A549 (cell line): ENCODE data around the gene CHST15. TPM values are rescaled to one million over a fixed set of nuclear protein-coding genes. Genes with fewer than 3 reads are reported as not detected.

ENCODE experiments used
- ATAC-seq, 2 experiments: fragments of 200-7000 bp in 1 of 2; fragments of >200 bp in 1 of 2; cut with Nextera tagmentation in 1 of 2; cut with Tn5 transposase in 1 of 2; 3 replicates each; pipeline versions ENCODE4 v1.8.0 to v1.9.1; 2018 to 2020; ENCODE audit warnings: mild to moderate bottlenecking in 1 of 2, moderate library complexity in 1 of 2
- CTCF ChIA-PET: fragments of 300-600 bp; sonication (Branson Sonifier 250); formaldehyde crosslinking; extraction: SDS; loops from one replicate; lab custom pipeline; 2021; ENCODE audit warnings: antibody characterized with exemption, inconsistent platforms; lab: Yijun Ruan, JAX
- POLR2A ChIA-PET: fragments of 350-600 bp; formaldehyde crosslinking; extraction: SDS; loops from one replicate; lab custom pipeline; 2021; ENCODE audit warnings: antibody characterized with exemption, inconsistent platforms; lab: Yijun Ruan, JAX
- DNase-seq, 2 experiments: peaks; one replicate each; pipeline versions ENCODE4 v3.0.0 to v3.0.0-alpha.2; 2011 to 2016; ENCODE audit warnings: low read depth in 1 of 2, low spot score in 1 of 2
- FAIRE-seq: peaks from 2 replicates; lab custom pipeline; 2011; peaks lifted over from hg19 to GRCh38; lab: Jason Lieb, UNC
- H3K27ac ChIP-seq, 2 experiments: fragments of >200 bp; sonication (Bioruptor Twin); formaldehyde crosslinking; 3 replicates each; pipeline ENCODE4 v1.5.1; 2016 to 2017
- H3K4me1 ChIP-seq: fragments of >200 bp; sonication (Bioruptor Twin); formaldehyde crosslinking; 3 replicates; pipeline ENCODE4 v1.6.1; 2016
- H3K4me2 ChIP-seq: fragments of >200 bp; sonication (Bioruptor Twin); formaldehyde crosslinking; 3 replicates; pipeline ENCODE4 v1.6.1; 2016
- H3K4me3 ChIP-seq: fragments of >200 bp; sonication (Bioruptor Twin); formaldehyde crosslinking; 3 replicates; pipeline ENCODE4 v1.5.1; 2016
- H3K9me3 ChIP-seq: fragments of >200 bp; sonication (Bioruptor Twin); formaldehyde crosslinking; 3 replicates; pipeline ENCODE4 v1.6.1; 2016
- BHLHE40 ChIP-seq: IDR thresholded peaks from 2 replicates; pipeline ENCODE4 v1.6.1; 2012; ENCODE audit warnings: low read depth, low read length, inconsistent platforms
- CEBPB ChIP-seq, 2 experiments: fragments of >200 bp in 1 of 2; sonication (Bioruptor Twin) in 1 of 2; formaldehyde crosslinking in 1 of 2; IDR thresholded peaks; 2 replicates each; pipeline ENCODE4 v1.6.1; 2012 to 2016
- CHD4 ChIP-seq: fragments of 200-600 bp; sonication (generic); IDR thresholded peaks from 2 replicates; pipeline ENCODE4 v1.6.1; 2016; ENCODE audit warnings: antibody characterized with exemption, mild to moderate bottlenecking, borderline replicate concordance
- EHMT2 ChIP-seq: fragments of 200-600 bp; sonication (generic); IDR thresholded peaks from 2 replicates; pipeline ENCODE4 v1.6.1; 2016; ENCODE audit warnings: antibody characterized with exemption, low read depth, mild to moderate bottlenecking, moderate library complexity
- EP300 ChIP-seq, 2 experiments: fragments of >200 bp; sonication (Bioruptor Twin); formaldehyde crosslinking; IDR thresholded peaks; 2 replicates in 1 of 2; 3 replicates in 1 of 2; pipeline ENCODE4 v1.6.1; 2016 to 2017
- ESRRA ChIP-seq: fragments of 150-350 bp; IDR thresholded peaks from 2 replicates; pipeline ENCODE4 v1.6.1; 2014; ENCODE audit warnings: mild to moderate bottlenecking, low read length, borderline replicate concordance
- FOSL2 ChIP-seq, 2 experiments: fragments of 450-650 bp in 1 of 2; fragments of >200 bp in 1 of 2; sonication (Bioruptor Twin) in 1 of 2; formaldehyde crosslinking; IDR thresholded peaks; 2 replicates each; pipeline versions ENCODE4 v1.5.0 to v1.6.1; 2016 to 2020; ENCODE audit warnings: mild to moderate bottlenecking in 1 of 2, moderate library complexity in 1 of 2
- GATA3 ChIP-seq: IDR thresholded peaks from 2 replicates; pipeline ENCODE4 v1.6.1; 2012; ENCODE audit warnings: borderline replicate concordance
- HES2 ChIP-seq: fragments of >200 bp; sonication (Bioruptor Twin); formaldehyde crosslinking; IDR thresholded peaks from 2 replicates; pipeline ENCODE4 v1.6.1; 2016
- HEYL ChIP-seq: fragments of 250-450 bp; sonication (Bioruptor Pico); IDR thresholded peaks from 2 replicates; pipeline ENCODE4 v1.8.0; 2021; ENCODE audit warnings: mild to moderate bottlenecking, moderate library complexity
- HOXB5 ChIP-seq: fragments of 250-450 bp; sonication (Bioruptor Pico); IDR thresholded peaks from 2 replicates; pipeline ENCODE4 v1.5.0; 2020; ENCODE audit warnings: mild to moderate bottlenecking, moderate library complexity
- JUNB ChIP-seq: fragments of >200 bp; sonication (Bioruptor Twin); formaldehyde crosslinking; IDR thresholded peaks from 2 replicates; pipeline ENCODE4 v1.6.1; 2016
- KDM5A ChIP-seq: fragments of 200-600 bp; sonication (generic); IDR thresholded peaks from 2 replicates; pipeline ENCODE4 v1.6.1; 2016; ENCODE audit warnings: antibody characterized with exemption, mild to moderate bottlenecking
- MAFK ChIP-seq: fragments of 450-650 bp; IDR thresholded peaks from 2 replicates; pipeline ENCODE4 v1.6.1; 2014; ENCODE audit not compliant: partially characterized antibody
- MAZ ChIP-seq: fragments of 150-350 bp; IDR thresholded peaks from 2 replicates; pipeline ENCODE4 v1.6.1; 2014; ENCODE audit warnings: antibody characterized with exemption, low read depth, low read length, borderline replicate concordance
- MYC ChIP-seq: IDR thresholded peaks from 2 replicates; pipeline ENCODE4 v1.6.1; 2012; ENCODE audit warnings: mild to moderate bottlenecking, inconsistent platforms, low read length, improper control_type of control experiment, borderline replicate concordance
- NPAS2 ChIP-seq: fragments of 250-450 bp; sonication (Bioruptor Pico); IDR thresholded peaks from 2 replicates; pipeline ENCODE4 v1.8.0; 2022; ENCODE audit warnings: mild to moderate bottlenecking, moderate library complexity, borderline replicate concordance
- RCOR1 ChIP-seq: fragments of 150-350 bp; IDR thresholded peaks from 2 replicates; pipeline ENCODE4 v1.6.1; 2014; ENCODE audit warnings: antibody characterized with exemption, low read length, low read depth
- SMC3 ChIP-seq: fragments of >200 bp; sonication (Bioruptor Twin); formaldehyde crosslinking; IDR thresholded peaks from 3 replicates; pipeline ENCODE4 v1.6.1; 2018; ENCODE audit warnings: inconsistent platforms
- ZC3H11A ChIP-seq: fragments of 450-650 bp; IDR thresholded peaks from 2 replicates; pipeline ENCODE4 v1.6.1; 2014; ENCODE audit warnings: antibody characterized with exemption, mild to moderate bottlenecking
- ZFP36 ChIP-seq: fragments of 450-650 bp; IDR thresholded peaks from 2 replicates; pipeline ENCODE4 v1.6.1; 2014; ENCODE audit warnings: borderline replicate concordance; ENCODE audit not compliant: partially characterized antibody
- WGBS: methylation state at CpG from one replicate; pipeline ENCODE4 v1.1.6; 2017; ENCODE audit errors: missing lambda C conversion rate; 5-methylcytosine and 5-hydroxymethylcytosine counted together
- polyA plus RNA-seq, 4 experiments: library from polyadenylated mRNA; depleted of rRNA in 3 of 4; stranded (reverse); fragments of >200 nt; fragmentation: RNase III in 1 of 4; extraction: RNeasy Plus Mini Kit Qiagen cat#74134 plus additional on column Dnase treatment in 1 of 4; gene quantifications; 2 replicates in 3 of 4; 3 replicates in 1 of 4; pipeline ENCODE4 v1.2.3, GENCODE V29; 2011 to 2017
- TF ChIP-seq, protein P1 (sequence below): IDR thresholded peaks from 2 replicates; pipeline ENCODE4 v1.6.1; 2012; ENCODE audit warnings: low read depth, borderline replicate concordance
- TF ChIP-seq, protein P2 (sequence below): fragments of >200 bp; sonication (Bioruptor Twin); formaldehyde crosslinking; IDR thresholded peaks from 3 replicates; pipeline ENCODE4 v1.5.1; 2016
- TF ChIP-seq, protein P3 (sequence below): fragments of 450-650 bp; IDR thresholded peaks from 2 replicates; pipeline ENCODE4 v1.6.1; 2014; ENCODE audit warnings: antibody characterized with exemption
- TF ChIP-seq, protein P4 (sequence below): fragments of 200-600 bp; sonication (generic); IDR thresholded peaks from 2 replicates; pipeline ENCODE4 v1.6.1; 2016; ENCODE audit warnings: antibody characterized with exemption, mild to moderate bottlenecking, moderate library complexity
- TF ChIP-seq, protein P5 (sequence below): fragments of >200 bp; sonication (Bioruptor Twin); formaldehyde crosslinking; IDR thresholded peaks from 3 replicates; pipeline ENCODE4 v1.6.1; 2016

Gene CHST15
- polyA plus RNA-seq, 2 of the 4 experiments (the other 2 are of a cell fraction) = 5.1 to 10.3 TPM

GRCh38 chr10:124105045-124105444, 11.6 kb upstream of the CHST15 start:
- FAIRE-seq (no peak), DNase-seq (no peak), ATAC-seq (no peak; a peak in 1 of 6 replicates)
- H3K27ac ChIP-seq = peak overlapping the region; percentile 50 to 80; a peak in 5 of 6 replicates
- POLR2A ChIA-PET = no interaction called here
- WGBS = 83% methylated on average over 4 of the region's 6 CpGs
- H3K4me2 ChIP-seq = peak overlapping the region; percentile 61
- peaks cover 27% of the 10 kb centered on the region for H3K4me1 ChIP-seq
- H3K4me3 ChIP-seq = no peak overlapping the region
- H3K9me3 ChIP-seq = no peaks in the 10 kb centered on the region
- TF ChIP-seq GATA3 = no peak
- no peak for TF ChIP-seq ZC3H11A
- TF ChIP-seq CHD4 = no peak
- TF ChIP-seq HEYL (CRISPR knock-in tag) = no peak
- TF ChIP-seq FOSL2 (IDR thresholded peaks at IDR 0.05) = no peak
- no peak for TF ChIP-seq FOSL2 (CRISPR knock-in tag; IDR thresholded peaks at IDR 0.05)
- TF ChIP-seq, protein P1, sequence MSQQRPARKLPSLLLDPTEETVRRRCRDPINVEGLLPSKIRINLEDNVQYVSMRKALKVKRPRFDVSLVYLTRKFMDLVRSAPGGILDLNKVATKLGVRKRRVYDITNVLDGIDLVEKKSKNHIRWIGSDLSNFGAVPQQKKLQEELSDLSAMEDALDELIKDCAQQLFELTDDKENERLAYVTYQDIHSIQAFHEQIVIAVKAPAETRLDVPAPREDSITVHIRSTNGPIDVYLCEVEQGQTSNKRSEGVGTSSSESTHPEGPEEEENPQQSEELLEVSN = no peak
- no peak for TF ChIP-seq RCOR1
- TF ChIP-seq, protein P2, sequence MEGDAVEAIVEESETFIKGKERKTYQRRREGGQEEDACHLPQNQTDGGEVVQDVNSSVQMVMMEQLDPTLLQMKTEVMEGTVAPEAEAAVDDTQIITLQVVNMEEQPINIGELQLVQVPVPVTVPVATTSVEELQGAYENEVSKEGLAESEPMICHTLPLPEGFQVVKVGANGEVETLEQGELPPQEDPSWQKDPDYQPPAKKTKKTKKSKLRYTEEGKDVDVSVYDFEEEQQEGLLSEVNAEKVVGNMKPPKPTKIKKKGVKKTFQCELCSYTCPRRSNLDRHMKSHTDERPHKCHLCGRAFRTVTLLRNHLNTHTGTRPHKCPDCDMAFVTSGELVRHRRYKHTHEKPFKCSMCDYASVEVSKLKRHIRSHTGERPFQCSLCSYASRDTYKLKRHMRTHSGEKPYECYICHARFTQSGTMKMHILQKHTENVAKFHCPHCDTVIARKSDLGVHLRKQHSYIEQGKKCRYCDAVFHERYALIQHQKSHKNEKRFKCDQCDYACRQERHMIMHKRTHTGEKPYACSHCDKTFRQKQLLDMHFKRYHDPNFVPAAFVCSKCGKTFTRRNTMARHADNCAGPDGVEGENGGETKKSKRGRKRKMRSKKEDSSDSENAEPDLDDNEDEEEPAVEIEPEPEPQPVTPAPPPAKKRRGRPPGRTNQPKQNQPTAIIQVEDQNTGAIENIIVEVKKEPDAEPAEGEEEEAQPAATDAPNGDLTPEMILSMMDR = no peak
- TF ChIP-seq, protein P3, sequence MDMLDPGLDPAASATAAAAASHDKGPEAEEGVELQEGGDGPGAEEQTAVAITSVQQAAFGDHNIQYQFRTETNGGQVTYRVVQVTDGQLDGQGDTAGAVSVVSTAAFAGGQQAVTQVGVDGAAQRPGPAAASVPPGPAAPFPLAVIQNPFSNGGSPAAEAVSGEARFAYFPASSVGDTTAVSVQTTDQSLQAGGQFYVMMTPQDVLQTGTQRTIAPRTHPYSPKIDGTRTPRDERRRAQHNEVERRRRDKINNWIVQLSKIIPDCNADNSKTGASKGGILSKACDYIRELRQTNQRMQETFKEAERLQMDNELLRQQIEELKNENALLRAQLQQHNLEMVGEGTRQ = no peak
- no peak for TF ChIP-seq NPAS2 (CRISPR knock-in tag)
- TF ChIP-seq MAFK = no peak
- no peak for TF ChIP-seq JUNB
- TF ChIP-seq BHLHE40 = no peak
- no peak for TF ChIP-seq EP300 (IDR thresholded peaks at IDR 0.05)
- TF ChIP-seq EHMT2 = no peak
- no peak for TF ChIP-seq KDM5A
- TF ChIP-seq, protein P4, sequence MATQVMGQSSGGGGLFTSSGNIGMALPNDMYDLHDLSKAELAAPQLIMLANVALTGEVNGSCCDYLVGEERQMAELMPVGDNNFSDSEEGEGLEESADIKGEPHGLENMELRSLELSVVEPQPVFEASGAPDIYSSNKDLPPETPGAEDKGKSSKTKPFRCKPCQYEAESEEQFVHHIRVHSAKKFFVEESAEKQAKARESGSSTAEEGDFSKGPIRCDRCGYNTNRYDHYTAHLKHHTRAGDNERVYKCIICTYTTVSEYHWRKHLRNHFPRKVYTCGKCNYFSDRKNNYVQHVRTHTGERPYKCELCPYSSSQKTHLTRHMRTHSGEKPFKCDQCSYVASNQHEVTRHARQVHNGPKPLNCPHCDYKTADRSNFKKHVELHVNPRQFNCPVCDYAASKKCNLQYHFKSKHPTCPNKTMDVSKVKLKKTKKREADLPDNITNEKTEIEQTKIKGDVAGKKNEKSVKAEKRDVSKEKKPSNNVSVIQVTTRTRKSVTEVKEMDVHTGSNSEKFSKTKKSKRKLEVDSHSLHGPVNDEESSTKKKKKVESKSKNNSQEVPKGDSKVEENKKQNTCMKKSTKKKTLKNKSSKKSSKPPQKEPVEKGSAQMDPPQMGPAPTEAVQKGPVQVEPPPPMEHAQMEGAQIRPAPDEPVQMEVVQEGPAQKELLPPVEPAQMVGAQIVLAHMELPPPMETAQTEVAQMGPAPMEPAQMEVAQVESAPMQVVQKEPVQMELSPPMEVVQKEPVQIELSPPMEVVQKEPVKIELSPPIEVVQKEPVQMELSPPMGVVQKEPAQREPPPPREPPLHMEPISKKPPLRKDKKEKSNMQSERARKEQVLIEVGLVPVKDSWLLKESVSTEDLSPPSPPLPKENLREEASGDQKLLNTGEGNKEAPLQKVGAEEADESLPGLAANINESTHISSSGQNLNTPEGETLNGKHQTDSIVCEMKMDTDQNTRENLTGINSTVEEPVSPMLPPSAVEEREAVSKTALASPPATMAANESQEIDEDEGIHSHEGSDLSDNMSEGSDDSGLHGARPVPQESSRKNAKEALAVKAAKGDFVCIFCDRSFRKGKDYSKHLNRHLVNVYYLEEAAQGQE = no peak
- TF ChIP-seq MAZ = no peak
- TF ChIP-seq, all 56 proteins: peak for 0
- CTCF ChIA-PET = interaction anchor here (0.7 to 4.7 kb wide), 4 partner anchors 21 to 284 kb away, joined by 3 to 20 read pairs (median 13); no protein-coding TSS in a partner anchor

GRCh38 chr10:124104011-124104627, 10.7 kb upstream of the CHST15 start:
- Histone ChIP-seq H3K4me3 (no peak overlapping the region), H3K4me2 (no peak overlapping the region), H3K4me1 (peaks cover 27% of the 10 kb centered on the region), H3K27ac (peak overlapping the region in 1 of 2 experiments; percentile 80; a peak in 4 of 6 replicates), H3K9me3 (no peaks in the 10 kb centered on the region)
- ATAC-seq (no peak), DNase-seq (no peak), FAIRE-seq (no peak)
- ChIA-PET POLR2A (no interaction called here), CTCF (interaction anchor here (0.7 to 2.5 kb wide), 2 partner anchors 109 to 285 kb away, joined by 3 to 11 read pairs; no protein-coding TSS in a partner anchor)
- 78% methylated on average over 7 of the region's 9 CpGs for WGBS
- TF ChIP-seq HOXB5 (CRISPR knock-in tag) = no peak
- TF ChIP-seq, protein P5, sequence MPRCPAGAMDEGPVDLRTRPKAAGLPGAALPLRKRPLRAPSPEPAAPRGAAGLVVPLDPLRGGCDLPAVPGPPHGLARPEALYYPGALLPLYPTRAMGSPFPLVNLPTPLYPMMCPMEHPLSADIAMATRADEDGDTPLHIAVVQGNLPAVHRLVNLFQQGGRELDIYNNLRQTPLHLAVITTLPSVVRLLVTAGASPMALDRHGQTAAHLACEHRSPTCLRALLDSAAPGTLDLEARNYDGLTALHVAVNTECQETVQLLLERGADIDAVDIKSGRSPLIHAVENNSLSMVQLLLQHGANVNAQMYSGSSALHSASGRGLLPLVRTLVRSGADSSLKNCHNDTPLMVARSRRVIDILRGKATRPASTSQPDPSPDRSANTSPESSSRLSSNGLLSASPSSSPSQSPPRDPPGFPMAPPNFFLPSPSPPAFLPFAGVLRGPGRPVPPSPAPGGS = no peak
- no peak for TF ChIP-seq SMC3
- no peak for TF ChIP-seq HES2
- TF ChIP-seq CEBPB (IDR thresholded peaks at IDR 0.05) = no peak
- TF ChIP-seq MYC = no peak
- no peak for TF ChIP-seq MAZ
- TF ChIP-seq KDM5A = no peak
- TF ChIP-seq ESRRA = no peak
- no peak for TF ChIP-seq ZFP36
- TF ChIP-seq HEYL (CRISPR knock-in tag) = no peak
